ENCODE data around the gene U2AF1L4.

DNA sequence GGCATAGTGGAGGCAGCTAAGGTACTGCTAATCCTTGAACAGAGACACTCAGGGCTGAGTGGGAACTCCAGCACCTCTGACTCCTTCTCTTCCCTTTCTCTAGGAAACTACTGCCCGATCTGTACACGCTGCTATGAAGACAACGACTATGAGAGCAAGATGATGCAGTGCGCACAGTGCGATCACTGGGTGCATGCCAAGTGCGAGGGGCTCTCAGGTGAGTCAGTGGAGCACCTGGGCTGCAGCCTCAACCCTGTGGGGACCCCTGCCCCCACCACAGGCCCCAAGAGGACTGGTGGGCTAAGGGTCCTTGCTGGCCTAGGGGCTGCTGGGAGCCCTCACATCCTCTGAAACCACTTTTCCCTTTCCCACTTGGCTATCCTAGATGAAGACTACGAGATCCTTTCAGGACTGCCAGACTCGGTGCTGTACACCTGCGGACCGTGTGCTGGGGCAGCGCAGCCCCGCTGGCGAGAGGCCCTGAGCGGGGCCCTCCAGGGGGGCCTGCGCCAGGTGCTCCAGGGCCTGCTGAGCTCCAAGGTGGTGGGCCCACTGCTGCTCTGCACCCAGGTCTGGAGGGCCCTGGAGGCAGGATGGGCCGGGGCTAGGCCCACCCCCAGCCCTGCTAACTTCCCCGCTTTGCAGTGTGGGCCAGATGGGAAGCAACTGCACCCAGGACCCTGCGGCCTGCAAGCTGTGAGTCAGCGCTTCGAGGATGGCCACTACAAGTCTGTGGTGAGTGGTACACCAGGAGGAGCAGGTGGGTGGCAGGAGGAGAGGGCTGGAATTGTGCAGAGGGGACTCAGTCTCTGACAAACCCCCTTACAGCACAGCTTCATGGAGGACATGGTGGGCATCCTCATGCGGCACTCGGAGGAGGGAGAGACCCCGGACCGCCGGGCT lies 17.9 kb downstream of the U2AF1L4 start:
- TF ChIP-seq, protein P1, sequence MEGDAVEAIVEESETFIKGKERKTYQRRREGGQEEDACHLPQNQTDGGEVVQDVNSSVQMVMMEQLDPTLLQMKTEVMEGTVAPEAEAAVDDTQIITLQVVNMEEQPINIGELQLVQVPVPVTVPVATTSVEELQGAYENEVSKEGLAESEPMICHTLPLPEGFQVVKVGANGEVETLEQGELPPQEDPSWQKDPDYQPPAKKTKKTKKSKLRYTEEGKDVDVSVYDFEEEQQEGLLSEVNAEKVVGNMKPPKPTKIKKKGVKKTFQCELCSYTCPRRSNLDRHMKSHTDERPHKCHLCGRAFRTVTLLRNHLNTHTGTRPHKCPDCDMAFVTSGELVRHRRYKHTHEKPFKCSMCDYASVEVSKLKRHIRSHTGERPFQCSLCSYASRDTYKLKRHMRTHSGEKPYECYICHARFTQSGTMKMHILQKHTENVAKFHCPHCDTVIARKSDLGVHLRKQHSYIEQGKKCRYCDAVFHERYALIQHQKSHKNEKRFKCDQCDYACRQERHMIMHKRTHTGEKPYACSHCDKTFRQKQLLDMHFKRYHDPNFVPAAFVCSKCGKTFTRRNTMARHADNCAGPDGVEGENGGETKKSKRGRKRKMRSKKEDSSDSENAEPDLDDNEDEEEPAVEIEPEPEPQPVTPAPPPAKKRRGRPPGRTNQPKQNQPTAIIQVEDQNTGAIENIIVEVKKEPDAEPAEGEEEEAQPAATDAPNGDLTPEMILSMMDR (IDR thresholded peaks at IDR 0.05): no peak
- TF ChIP-seq POLR2A (IDR thresholded peaks at IDR 0.05): no peak
